ENCODE results near the gene CNTNAP5.
"Not testable (repeated sequence)": the region's sequence is repeated elsewhere in the genome, so short reads cannot be mapped to it uniquely, and the experiment has no call there.

The CNTNAP5 gene

DNA sequence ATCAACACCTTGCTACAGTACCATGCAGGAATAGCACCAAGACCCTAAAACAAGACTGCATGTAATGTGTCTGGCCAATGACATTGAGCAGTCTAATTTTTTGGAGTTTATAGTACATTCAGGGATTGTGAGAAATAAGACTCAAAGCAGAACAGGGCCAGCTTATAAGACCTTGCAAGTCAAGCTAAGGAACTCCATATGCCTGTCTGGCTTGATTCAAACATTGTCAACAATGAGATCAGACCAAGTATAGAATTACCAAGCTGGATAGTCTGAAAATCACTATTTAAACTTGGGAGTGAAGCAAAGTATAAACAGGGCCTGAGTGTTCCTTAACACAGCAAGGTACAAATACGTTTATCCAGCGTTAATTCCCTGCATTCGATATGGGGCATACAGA, 370.9 kb downstream of the CNTNAP5 start:
- no peak overlapping the region for H3K4me3 Mint-ChIP-seq
- peaks cover 5% of the 10 kb centered on the region for H3K9me3 Mint-ChIP-seq
- no peaks in the 10 kb centered on the region for H3K36me3 Mint-ChIP-seq (ENCODE audit: low read depth)
- no peaks in the 10 kb centered on the region for H3K27me3 Mint-ChIP-seq (ENCODE audit: low read depth)
- no peaks in the 10 kb centered on the region for H3K4me1 Mint-ChIP-seq (ENCODE audit: low read depth)
- no peak overlapping the region for H3K27ac Mint-ChIP-seq

DNA sequence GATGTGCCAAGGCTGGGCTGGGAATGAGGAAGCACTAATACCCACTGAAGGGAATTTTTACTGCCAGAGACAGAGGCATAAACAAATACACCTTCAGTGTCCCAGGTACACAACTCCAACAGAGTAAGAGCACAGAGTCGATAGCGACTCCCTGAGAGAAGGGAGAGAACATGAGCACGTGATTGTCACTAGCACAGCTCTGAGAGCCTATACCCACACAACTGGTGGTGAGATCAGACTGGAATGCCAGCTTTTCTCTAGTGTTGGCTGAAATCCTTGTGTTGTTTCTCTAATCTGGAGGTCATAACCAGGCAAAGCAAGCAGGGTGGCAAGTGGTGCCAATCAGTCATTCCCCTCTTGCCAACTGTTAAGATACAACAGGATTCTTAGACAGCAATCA, 377.2 kb downstream of the CNTNAP5 start:
- Mint-ChIP-seq H3K27me3 (ENCODE audit: low read depth) (no peaks in the 10 kb centered on the region), H3K4me3 (no peak overlapping the region)

GRCh38 chr2:124407836-124408534, 382.9 kb downstream of the CNTNAP5 start:
- H3K9me3 Mint-ChIP-seq = peaks cover 13% of the 10 kb centered on the region
- not testable (repeated sequence) for H3K4me1 Mint-ChIP-seq (ENCODE audit: low read depth); H3K27me3 Mint-ChIP-seq (ENCODE audit: low read depth); H3K36me3 Mint-ChIP-seq (ENCODE audit: low read depth); H3K4me3 Mint-ChIP-seq; H3K27ac Mint-ChIP-seq

More for the DNA sequence above, 377.2 kb downstream of the CNTNAP5 start:
- peaks cover 18% of the 10 kb centered on the region for H3K9me3 Mint-ChIP-seq
- no peaks in the 10 kb centered on the region for H3K36me3 Mint-ChIP-seq (ENCODE audit: low read depth)
- H3K4me1 Mint-ChIP-seq (ENCODE audit: low read depth) = no peaks in the 10 kb centered on the region
- H3K27ac Mint-ChIP-seq = no peak overlapping the region

DNA sequence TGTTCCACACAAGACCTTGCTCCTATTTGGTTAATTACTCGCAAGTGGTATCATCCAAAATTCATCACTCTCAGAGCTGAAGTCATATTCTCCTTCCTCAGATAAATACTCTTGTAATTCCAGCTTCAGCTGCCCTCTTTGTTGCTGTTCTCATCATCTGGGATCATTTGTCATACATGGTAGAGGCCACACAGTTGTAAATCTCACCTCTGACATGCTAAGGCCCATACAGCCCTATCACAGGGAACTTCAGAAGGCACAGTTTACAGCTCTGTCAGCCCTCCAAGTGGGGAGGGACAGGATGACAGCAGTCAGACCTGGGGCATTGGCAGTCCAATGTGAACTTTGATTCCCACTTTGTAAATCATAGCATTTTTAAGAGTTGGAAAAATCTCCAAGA, 399.0 kb downstream of the CNTNAP5 start:
- no peaks in the 10 kb centered on the region for H3K4me1 Mint-ChIP-seq (ENCODE audit: low read depth)
- H3K27me3 Mint-ChIP-seq (ENCODE audit: low read depth) = no peaks in the 10 kb centered on the region
- no peaks in the 10 kb centered on the region for H3K36me3 Mint-ChIP-seq (ENCODE audit: low read depth)
- H3K4me3 Mint-ChIP-seq = no peak overlapping the region
- peaks cover 19% of the 10 kb centered on the region for H3K9me3 Mint-ChIP-seq
- no peak overlapping the region for H3K27ac Mint-ChIP-seq

GRCh38 chr2:124426122-124426521, 401.0 kb downstream of the CNTNAP5 start:
- Mint-ChIP-seq H3K27me3 (ENCODE audit: low read depth) (no peaks in the 10 kb centered on the region), H3K36me3 (ENCODE audit: low read depth) (no peaks in the 10 kb centered on the region), H3K4me3 (no peak overlapping the region), H3K9me3 (peaks cover 15% of the 10 kb centered on the region), H3K4me1 (ENCODE audit: low read depth) (no peaks in the 10 kb centered on the region), H3K27ac (no peak overlapping the region)

- Mint-ChIP-seq H3K4me1 (ENCODE audit: low read depth) (no peaks in the 10 kb centered on the region), H3K36me3 (ENCODE audit: low read depth) (no peaks in the 10 kb centered on the region), H3K4me3 (no peak overlapping the region), H3K27me3 (ENCODE audit: low read depth) (no peaks in the 10 kb centered on the region), H3K9me3 (peaks cover 15% of the 10 kb centered on the region), H3K27ac (no peak overlapping the region)
Measured at GRCh38 chr2:124426625-124427024, 401.5 kb downstream of the CNTNAP5 start.

DNA sequence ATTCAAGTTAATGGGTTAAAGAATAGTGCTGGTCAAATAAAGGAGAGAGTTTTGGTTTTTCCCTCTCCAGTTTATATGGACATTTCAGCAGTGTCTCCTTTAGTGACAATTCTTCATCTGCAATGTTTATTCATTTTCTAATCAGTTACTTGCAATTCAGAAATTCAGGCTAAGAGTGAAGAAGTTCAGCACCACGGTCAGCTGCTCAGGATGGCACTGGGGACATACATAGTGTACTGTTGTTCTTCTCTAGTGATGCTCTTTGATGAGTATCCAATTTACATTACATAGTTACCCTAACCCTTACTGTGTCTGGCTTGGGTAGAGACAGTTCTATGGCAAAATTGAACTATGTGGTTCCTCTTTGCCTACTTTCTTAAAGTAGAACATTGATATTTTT, 412.7 kb downstream of the CNTNAP5 start:
- H3K27ac Mint-ChIP-seq = no peak overlapping the region
- no peaks in the 10 kb centered on the region for H3K4me1 Mint-ChIP-seq (ENCODE audit: low read depth)
- H3K27me3 Mint-ChIP-seq (ENCODE audit: low read depth) = no peaks in the 10 kb centered on the region
- H3K4me3 Mint-ChIP-seq = no peak overlapping the region
- peaks cover 5% of the 10 kb centered on the region for H3K9me3 Mint-ChIP-seq
- H3K36me3 Mint-ChIP-seq (ENCODE audit: low read depth) = no peaks in the 10 kb centered on the region

DNA sequence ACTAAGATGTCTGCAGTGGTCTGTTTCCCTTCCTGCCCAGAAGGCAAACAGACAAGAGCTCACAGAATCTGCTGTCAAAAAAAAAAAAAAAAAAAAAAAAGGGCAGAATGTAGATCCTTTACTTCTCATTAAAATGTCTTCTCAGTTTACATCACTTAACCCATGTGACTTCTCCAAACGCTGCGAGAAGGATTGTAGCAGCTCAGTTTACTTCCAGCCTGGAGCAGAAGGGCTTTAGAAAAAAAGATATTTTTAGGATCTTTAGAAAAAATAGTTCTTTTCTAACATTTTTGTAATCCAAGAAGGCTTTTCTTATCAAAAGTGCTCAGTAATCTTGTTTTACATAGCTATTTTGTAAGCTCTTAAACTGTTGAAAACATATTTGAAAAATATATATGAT, 425.4 kb downstream of the CNTNAP5 start:
- Mint-ChIP-seq H3K4me1 (ENCODE audit: low read depth) (no peaks in the 10 kb centered on the region), H3K36me3 (ENCODE audit: low read depth) (no peaks in the 10 kb centered on the region), H3K4me3 (no peak overlapping the region), H3K27me3 (ENCODE audit: low read depth) (no peaks in the 10 kb centered on the region), H3K27ac (no peak overlapping the region), H3K9me3 (peaks cover 18% of the 10 kb centered on the region)

- Mint-ChIP-seq H3K27ac (no peak overlapping the region), H3K4me3 (no peak overlapping the region), H3K9me3 (peaks cover 3% of the 10 kb centered on the region), H3K27me3 (ENCODE audit: low read depth) (no peaks in the 10 kb centered on the region), H3K36me3 (ENCODE audit: low read depth) (no peaks in the 10 kb centered on the region), H3K4me1 (ENCODE audit: low read depth) (no peaks in the 10 kb centered on the region)
Measured at GRCh38 chr2:124476291-124476690, 451.2 kb downstream of the CNTNAP5 start.

- Mint-ChIP-seq H3K27ac (no peak overlapping the region), H3K36me3 (ENCODE audit: low read depth) (no peaks in the 10 kb centered on the region), H3K4me1 (ENCODE audit: low read depth) (no peaks in the 10 kb centered on the region), H3K9me3 (peaks cover under 1% of the 10 kb centered on the region), H3K4me3 (no peak overlapping the region), H3K27me3 (ENCODE audit: low read depth) (no peaks in the 10 kb centered on the region)
Measured at GRCh38 chr2:124478761-124479160, 453.7 kb downstream of the CNTNAP5 start.

DNA sequence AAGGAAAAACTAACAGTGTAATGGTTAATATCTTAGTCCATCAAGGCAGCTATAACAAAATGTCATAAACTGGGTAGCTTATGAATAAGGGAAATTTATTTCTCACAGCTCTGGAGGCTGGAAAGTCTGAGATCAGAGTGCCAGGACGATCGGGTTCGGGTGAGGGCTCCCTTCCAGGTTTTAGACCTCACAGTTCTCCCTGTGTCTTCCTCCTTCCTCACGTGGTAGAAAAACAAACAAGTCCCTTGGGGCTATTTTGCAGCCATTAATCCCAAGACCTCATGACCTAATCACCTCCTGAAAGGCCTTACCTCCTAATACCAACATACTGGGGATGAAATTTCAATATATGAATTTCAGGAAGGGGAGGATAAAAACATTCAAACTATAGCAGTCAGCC, 455.9 kb downstream of the CNTNAP5 start:
- Mint-ChIP-seq H3K4me1 (ENCODE audit: low read depth) (no peaks in the 10 kb centered on the region), H3K9me3 (peaks cover 4% of the 10 kb centered on the region), H3K36me3 (ENCODE audit: low read depth) (no peaks in the 10 kb centered on the region), H3K4me3 (no peak overlapping the region), H3K27ac (no peak overlapping the region), H3K27me3 (ENCODE audit: low read depth) (no peaks in the 10 kb centered on the region)

DNA sequence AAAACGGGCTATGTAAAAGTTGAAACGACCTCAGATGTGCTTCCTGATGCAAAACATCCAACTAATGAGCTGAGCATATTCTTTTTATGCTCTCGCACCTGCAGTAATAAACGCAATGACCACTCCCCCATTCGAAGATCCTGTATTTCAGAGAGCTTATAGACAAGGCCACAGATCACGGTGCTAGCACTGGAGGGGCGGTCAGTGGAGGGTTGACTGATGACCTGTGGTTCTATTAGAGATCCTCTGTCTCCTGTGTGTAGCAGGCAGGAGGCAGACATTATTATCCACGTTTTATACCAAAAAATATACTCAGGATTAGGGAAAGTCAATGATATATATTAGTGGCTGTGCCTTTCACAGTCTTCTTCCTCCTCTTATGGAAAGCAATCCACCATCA, 457.0 kb downstream of the CNTNAP5 start:
- Mint-ChIP-seq H3K4me1 (ENCODE audit: low read depth) (no peaks in the 10 kb centered on the region), H3K27ac (no peak overlapping the region), H3K27me3 (ENCODE audit: low read depth) (no peaks in the 10 kb centered on the region), H3K36me3 (ENCODE audit: low read depth) (no peaks in the 10 kb centered on the region), H3K4me3 (no peak overlapping the region), H3K9me3 (peaks cover 4% of the 10 kb centered on the region)

- Mint-ChIP-seq H3K27ac (no peak overlapping the region), H3K9me3 (peaks cover 4% of the 10 kb centered on the region)
Measured at GRCh38 chr2:124482551-124482950, 457.5 kb downstream of the CNTNAP5 start.

GRCh38 chr2:124485659-124486058, 460.6 kb downstream of the CNTNAP5 start:
- Mint-ChIP-seq H3K27ac (no peak overlapping the region), H3K27me3 (ENCODE audit: low read depth) (no peaks in the 10 kb centered on the region), H3K36me3 (ENCODE audit: low read depth) (no peaks in the 10 kb centered on the region), H3K4me1 (ENCODE audit: low read depth) (no peaks in the 10 kb centered on the region), H3K9me3 (peaks cover 8% of the 10 kb centered on the region), H3K4me3 (no peak overlapping the region)

More at GRCh38 chr2:124482551-124482950, 457.5 kb downstream of the CNTNAP5 start:
- Mint-ChIP-seq H3K27me3 (ENCODE audit: low read depth) (no peaks in the 10 kb centered on the region), H3K4me1 (ENCODE audit: low read depth) (no peaks in the 10 kb centered on the region), H3K36me3 (ENCODE audit: low read depth) (no peaks in the 10 kb centered on the region), H3K4me3 (no peak overlapping the region)

DNA sequence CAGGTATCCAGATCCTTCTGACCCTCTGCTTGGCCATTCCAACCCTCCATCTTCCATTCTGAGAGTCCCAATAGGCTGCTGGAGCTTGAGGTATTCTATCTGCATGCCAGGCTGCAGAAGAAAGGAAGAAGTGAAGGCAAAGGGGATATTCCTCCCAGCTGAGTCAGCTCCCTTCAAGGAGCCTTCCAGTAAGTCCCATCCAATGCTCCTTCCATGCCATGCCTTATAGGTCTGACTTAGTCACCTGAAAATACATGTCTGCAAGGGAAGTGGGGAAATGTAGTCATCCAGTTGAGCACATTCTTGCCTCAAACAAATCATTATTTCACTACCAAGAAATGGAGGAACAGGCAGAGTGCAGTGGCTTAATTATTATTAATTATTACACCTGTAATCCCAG, 464.6 kb downstream of the CNTNAP5 start:
- H3K9me3 Mint-ChIP-seq = peaks cover 4% of the 10 kb centered on the region
- no peaks in the 10 kb centered on the region for H3K36me3 Mint-ChIP-seq (ENCODE audit: low read depth)
- no peak overlapping the region for H3K4me3 Mint-ChIP-seq
- H3K4me1 Mint-ChIP-seq (ENCODE audit: low read depth) = no peaks in the 10 kb centered on the region
- no peaks in the 10 kb centered on the region for H3K27me3 Mint-ChIP-seq (ENCODE audit: low read depth)
- H3K27ac Mint-ChIP-seq = no peak overlapping the region
